GM12878 (cell line): ENCODE results near the gene PIGX.

Experiments
- EP300 ChIP-seq, 2 experiments: fragments of 150-350 bp in 1 of 2; IDR thresholded peaks; 2 replicates each; pipeline ENCODE4 v1.6.1; 2011 to 2012; ENCODE audit warnings: low read depth in 2 of 2, low read length in 2 of 2, borderline replicate concordance in 1 of 2, improper control_type of control experiment in 1 of 2, inconsistent platforms in 1 of 2; ENCODE audit not compliant: control insufficient read depth in 1 of 2
- HDGF ChIP-seq: fragments of 450-650 bp; IDR thresholded peaks from 2 replicates; pipeline ENCODE4 v1.6.1; 2016; ENCODE audit warnings: antibody characterized with exemption
- NFYB ChIP-seq: IDR thresholded peaks from 2 replicates; pipeline ENCODE4 v1.6.1; 2011; ENCODE audit warnings: low read depth, mild to moderate bottlenecking, low read length, improper control_type of control experiment, moderate library complexity; ENCODE audit not compliant: insufficient read depth
- RFX5 ChIP-seq: IDR thresholded peaks from 2 replicates; pipeline ENCODE4 v1.6.1; 2011; ENCODE audit warnings: low read depth, low read length, improper control_type of control experiment
- TARDBP ChIP-seq: IDR thresholded peaks from 2 replicates; pipeline ENCODE4 v1.6.1; 2016; ENCODE audit warnings: borderline replicate concordance
- TCF3 ChIP-seq: IDR thresholded peaks from 2 replicates; pipeline ENCODE4 v1.6.1; 2012; ENCODE audit warnings: low read depth, mild to moderate bottlenecking, low read length, borderline replicate concordance; ENCODE audit not compliant: insufficient read depth
- ZBED1 ChIP-seq: IDR thresholded peaks from 2 replicates; pipeline ENCODE4 v1.6.1; 2016; ENCODE audit warnings: borderline replicate concordance
- TF ChIP-seq, protein P1 (sequence below): IDR thresholded peaks from 2 replicates; pipeline ENCODE4 v1.6.1; 2012; ENCODE audit warnings: low read depth, low read length, improper control_type of control experiment
- TF ChIP-seq, protein P2 (sequence below), 3 experiments: IDR thresholded peaks in 2 of 3; conservative IDR thresholded peaks in 1 of 3; 2 replicates each; pipeline ENCODE4 v1.5.1; 2011; ENCODE audit warnings: low read depth in 3 of 3, low read length in 3 of 3, mild to moderate bottlenecking in 3 of 3, control low read depth in 2 of 3, moderate library complexity in 2 of 3, inconsistent platforms in 1 of 3, mixed read lengths in 1 of 3; ENCODE audit not compliant: control insufficient read depth in 2 of 3, insufficient read depth in 1 of 3; ENCODE audit errors: extremely low read depth in 1 of 3

DNA sequence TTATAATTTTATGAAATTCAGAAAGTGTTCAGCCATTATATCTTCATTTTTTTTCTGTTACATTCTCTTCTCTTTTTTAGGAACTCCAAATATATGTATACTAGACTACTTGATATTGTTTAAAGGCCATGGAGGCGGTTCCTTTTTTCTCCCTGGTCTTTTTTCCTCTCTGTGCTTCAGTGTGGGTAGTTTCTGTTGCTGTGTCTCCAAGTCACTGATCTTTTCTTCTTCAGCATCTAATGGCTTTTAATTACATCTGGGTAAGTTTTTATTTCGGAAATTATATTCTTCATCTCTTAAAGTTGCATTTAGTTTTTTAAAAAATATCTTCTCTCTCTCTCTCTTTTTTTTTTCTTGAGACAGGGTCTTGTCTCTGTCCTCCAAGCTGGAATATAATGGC lies 8.9 kb downstream of the PIGX start:
- TF ChIP-seq, protein P1, sequence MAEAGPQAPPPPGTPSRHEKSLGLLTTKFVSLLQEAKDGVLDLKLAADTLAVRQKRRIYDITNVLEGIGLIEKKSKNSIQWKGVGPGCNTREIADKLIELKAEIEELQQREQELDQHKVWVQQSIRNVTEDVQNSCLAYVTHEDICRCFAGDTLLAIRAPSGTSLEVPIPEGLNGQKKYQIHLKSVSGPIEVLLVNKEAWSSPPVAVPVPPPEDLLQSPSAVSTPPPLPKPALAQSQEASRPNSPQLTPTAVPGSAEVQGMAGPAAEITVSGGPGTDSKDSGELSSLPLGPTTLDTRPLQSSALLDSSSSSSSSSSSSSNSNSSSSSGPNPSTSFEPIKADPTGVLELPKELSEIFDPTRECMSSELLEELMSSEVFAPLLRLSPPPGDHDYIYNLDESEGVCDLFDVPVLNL = no peak
- TF ChIP-seq, protein P2, sequence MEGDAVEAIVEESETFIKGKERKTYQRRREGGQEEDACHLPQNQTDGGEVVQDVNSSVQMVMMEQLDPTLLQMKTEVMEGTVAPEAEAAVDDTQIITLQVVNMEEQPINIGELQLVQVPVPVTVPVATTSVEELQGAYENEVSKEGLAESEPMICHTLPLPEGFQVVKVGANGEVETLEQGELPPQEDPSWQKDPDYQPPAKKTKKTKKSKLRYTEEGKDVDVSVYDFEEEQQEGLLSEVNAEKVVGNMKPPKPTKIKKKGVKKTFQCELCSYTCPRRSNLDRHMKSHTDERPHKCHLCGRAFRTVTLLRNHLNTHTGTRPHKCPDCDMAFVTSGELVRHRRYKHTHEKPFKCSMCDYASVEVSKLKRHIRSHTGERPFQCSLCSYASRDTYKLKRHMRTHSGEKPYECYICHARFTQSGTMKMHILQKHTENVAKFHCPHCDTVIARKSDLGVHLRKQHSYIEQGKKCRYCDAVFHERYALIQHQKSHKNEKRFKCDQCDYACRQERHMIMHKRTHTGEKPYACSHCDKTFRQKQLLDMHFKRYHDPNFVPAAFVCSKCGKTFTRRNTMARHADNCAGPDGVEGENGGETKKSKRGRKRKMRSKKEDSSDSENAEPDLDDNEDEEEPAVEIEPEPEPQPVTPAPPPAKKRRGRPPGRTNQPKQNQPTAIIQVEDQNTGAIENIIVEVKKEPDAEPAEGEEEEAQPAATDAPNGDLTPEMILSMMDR (IDR thresholded peaks at IDR 0.05 in 2 of 3, conservative IDR thresholded peaks at IDR 0.05 in 1 of 3; ENCODE audit: control insufficient read depth in 2 of 3, extremely low read depth in 1 of 3, insufficient read depth in 1 of 3, low read depth in 3 of 3, low read length in 3 of 3) = no peak
- TF ChIP-seq NFYB = no peak
- no peak for TF ChIP-seq RFX5
- TF ChIP-seq ZBED1 = no peak
- TF ChIP-seq TCF3 = no peak
- no peak for TF ChIP-seq TARDBP
- TF ChIP-seq HDGF = no peak
- no peak for TF ChIP-seq EP300 (IDR thresholded peaks at IDR 0.05; ENCODE audit: borderline replicate concordance in 1 of 2, control insufficient read depth in 1 of 2, low read depth in 2 of 2, low read length in 2 of 2)
